Keratinocyte (primary cell): ENCODE results near the gene EME1. TPM values are rescaled to one million over a fixed set of nuclear protein-coding genes. Genes with fewer than 3 reads are reported as not detected.

Experiments used
- DNase-seq: peaks from one replicate; pipeline ENCODE4 v3.0.0-alpha.2; 2011; ENCODE audit warnings: low read depth, missing footprints, low spot score
- FAIRE-seq: peaks from 2 replicates; lab custom pipeline; 2011; peaks lifted over from hg19 to GRCh38; lab: Jason Lieb, UNC
- H2AFZ ChIP-seq: 2 replicates; pipeline ENCODE4 v1.6.0; 2012; ENCODE audit warnings: low read length, control low read depth, inconsistent platforms; ENCODE audit not compliant: control insufficient read depth
- H3K27ac ChIP-seq: 2 replicates; pipeline ENCODE4 v1.5.1; 2011; ENCODE audit warnings: low read length; ENCODE audit not compliant: control insufficient read depth, insufficient read depth
- H3K27me3 ChIP-seq: 3 replicates; pipeline ENCODE4 v1.6.0; 2011; ENCODE audit warnings: low read length; ENCODE audit not compliant: control insufficient read depth, insufficient read depth; ENCODE audit errors: extremely low read depth
- H3K36me3 ChIP-seq, 2 experiments: 2 replicates in 1 of 2; 3 replicates in 1 of 2; pipeline ENCODE4 v1.5.1; 2011; ENCODE audit warnings: low read length in 2 of 2, mild to moderate bottlenecking in 1 of 2; ENCODE audit not compliant: control insufficient read depth in 2 of 2, insufficient read depth in 2 of 2; ENCODE audit errors: extremely low read depth in 1 of 2
- H3K4me1 ChIP-seq: 3 replicates; pipeline ENCODE4 v1.5.1; 2011; ENCODE audit warnings: low read length; ENCODE audit not compliant: control insufficient read depth, insufficient read depth; ENCODE audit errors: extremely low read depth
- H3K4me2 ChIP-seq: 3 replicates; pipeline ENCODE4 v1.6.0; 2011; ENCODE audit warnings: low read depth, low read length; ENCODE audit not compliant: control insufficient read depth, insufficient read depth; ENCODE audit errors: extremely low read depth
- H3K4me3 ChIP-seq, 3 experiments: fragments of 200-600 bp in 1 of 3; sonication (generic) in 1 of 3; 2 replicates in 2 of 3; 3 replicates in 1 of 3; pipeline ENCODE4 v1.5.1; 2011 to 2016; ENCODE audit warnings: low read length in 3 of 3, mild to moderate bottlenecking in 3 of 3, control low read depth in 2 of 3, inconsistent platforms in 1 of 3, low read depth in 1 of 3, mixed read lengths in 1 of 3, mixed run types in 1 of 3, moderate library complexity in 1 of 3; ENCODE audit not compliant: control insufficient read depth in 2 of 3, insufficient read depth in 2 of 3; ENCODE audit errors: extremely low read depth in 1 of 3
- H3K79me2 ChIP-seq: 2 replicates; pipeline ENCODE4 v1.6.0; 2012; ENCODE audit warnings: low read length; ENCODE audit not compliant: control insufficient read depth, insufficient read depth
- H3K9ac ChIP-seq: 3 replicates; pipeline ENCODE4 v1.6.0; 2011; ENCODE audit warnings: low read length; ENCODE audit not compliant: control insufficient read depth, insufficient read depth; ENCODE audit errors: extremely low read depth
- H3K9me1 ChIP-seq: 3 replicates; pipeline ENCODE4 v1.6.0; 2011; ENCODE audit warnings: low read length; ENCODE audit not compliant: control insufficient read depth, insufficient read depth; ENCODE audit errors: extremely low read depth
- H3K9me3 ChIP-seq: 2 replicates; pipeline ENCODE4 v1.5.1; 2012; ENCODE audit warnings: low read depth, low read length; ENCODE audit not compliant: control insufficient read depth
- H4K20me1 ChIP-seq: 3 replicates; pipeline ENCODE4 v1.6.0; 2011; ENCODE audit warnings: low read length; ENCODE audit not compliant: control insufficient read depth, insufficient read depth; ENCODE audit errors: extremely low read depth
- EZH2 ChIP-seq: IDR thresholded peaks from one replicate; pipeline ENCODE4 v1.6.1; 2012; ENCODE audit warnings: inconsistent platforms, mild to moderate bottlenecking, low read length, moderate library complexity
- dilution Hi-C: fragments of 300-500 bp; cut with MboI; formaldehyde crosslinking; loops from one replicate; pipeline ENCODE4 v1.7.0; 2020; ENCODE audit warnings: low sequenced_read_pairs; ENCODE audit not compliant: extremely low pct_ligation_motif_present
- polyA plus RNA-seq, 5 experiments: library from polyadenylated mRNA; depleted of rRNA in 3 of 5; stranded (reverse) in 3 of 5; stranded (forward) in 1 of 5; unstranded in 1 of 5; fragments of >200 nt; gene quantifications; 1 replicate in 1 of 5; 2 replicates in 3 of 5; 3 replicates in 1 of 5; pipeline versions ENCODE4 v1.2.1 to v1.2.3, GENCODE V29; 2011 to 2012; ENCODE audit warnings: missing spikeins in 2 of 5, low read depth in 1 of 5, low replicate concordance in 1 of 5
- TF ChIP-seq, protein P1 (sequence below), 3 experiments: IDR thresholded peaks in 1 of 3; conservative IDR thresholded peaks in 1 of 3; optimal IDR thresholded peaks in 1 of 3; 2 replicates in 2 of 3; 3 replicates in 1 of 3; pipeline versions ENCODE3 to v1.5.1; 2011; ENCODE audit warnings: low read length in 3 of 3, mild to moderate bottlenecking in 3 of 3, moderate library complexity in 2 of 3, control low read depth in 1 of 3, inconsistent platforms in 1 of 3; ENCODE audit not compliant: insufficient read depth in 2 of 3; ENCODE audit errors: extremely low read depth in 1 of 3

Gene EME1
- polyA plus RNA-seq, 1 donor (not counting 4 experiments of a cell fraction or from before 2014, with no cell fraction given): 4.7 TPM

- dilution Hi-C loops: no loop called here
- Histone ChIP-seq H3K27me3 (no peaks in the 10 kb centered on the region), H3K79me2 (peaks cover 41% of the 10 kb centered on the region)
Observed at GRCh38 chr17:50386510-50386909, 13.5 kb downstream of the EME1 start.

DNA sequence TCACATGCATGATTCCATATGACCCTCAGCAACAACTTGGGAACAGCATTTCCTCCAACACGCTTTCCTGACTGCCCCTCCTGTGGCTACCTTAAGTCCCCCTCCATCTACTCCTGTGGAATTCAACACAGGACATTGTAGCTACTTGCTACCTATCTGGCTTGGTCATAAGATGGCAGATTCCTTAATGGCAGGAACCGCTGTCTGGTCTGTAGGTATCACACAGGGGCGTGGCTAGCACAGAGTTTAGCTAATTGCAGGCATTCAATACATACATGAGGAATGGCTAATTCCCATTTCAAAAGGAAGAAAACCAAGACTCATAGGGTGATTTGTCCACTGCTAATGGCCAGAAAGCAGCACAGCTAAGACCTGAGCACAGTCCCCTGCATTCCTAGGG is 15.7 kb downstream of the EME1 start:
- no peak for TF ChIP-seq EZH2
- TF ChIP-seq, protein P1, sequence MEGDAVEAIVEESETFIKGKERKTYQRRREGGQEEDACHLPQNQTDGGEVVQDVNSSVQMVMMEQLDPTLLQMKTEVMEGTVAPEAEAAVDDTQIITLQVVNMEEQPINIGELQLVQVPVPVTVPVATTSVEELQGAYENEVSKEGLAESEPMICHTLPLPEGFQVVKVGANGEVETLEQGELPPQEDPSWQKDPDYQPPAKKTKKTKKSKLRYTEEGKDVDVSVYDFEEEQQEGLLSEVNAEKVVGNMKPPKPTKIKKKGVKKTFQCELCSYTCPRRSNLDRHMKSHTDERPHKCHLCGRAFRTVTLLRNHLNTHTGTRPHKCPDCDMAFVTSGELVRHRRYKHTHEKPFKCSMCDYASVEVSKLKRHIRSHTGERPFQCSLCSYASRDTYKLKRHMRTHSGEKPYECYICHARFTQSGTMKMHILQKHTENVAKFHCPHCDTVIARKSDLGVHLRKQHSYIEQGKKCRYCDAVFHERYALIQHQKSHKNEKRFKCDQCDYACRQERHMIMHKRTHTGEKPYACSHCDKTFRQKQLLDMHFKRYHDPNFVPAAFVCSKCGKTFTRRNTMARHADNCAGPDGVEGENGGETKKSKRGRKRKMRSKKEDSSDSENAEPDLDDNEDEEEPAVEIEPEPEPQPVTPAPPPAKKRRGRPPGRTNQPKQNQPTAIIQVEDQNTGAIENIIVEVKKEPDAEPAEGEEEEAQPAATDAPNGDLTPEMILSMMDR (optimal IDR thresholded peaks at IDR 0.05 in 1 of 3, IDR thresholded peaks at IDR 0.05 in 1 of 3, conservative IDR thresholded peaks at IDR 0.05 in 1 of 3; ENCODE audit: extremely low read depth in 1 of 3, insufficient read depth in 2 of 3, low read length in 3 of 3): no peak
- Histone ChIP-seq H3K9ac (no peak overlapping the region), H2AFZ (no peak overlapping the region), H3K27ac (no peak overlapping the region), H3K4me3 (no peak overlapping the region), H4K20me1 (peaks cover 7% of the 10 kb centered on the region), H3K4me1 (no peaks in the 10 kb centered on the region), H3K9me1 (no peaks in the 10 kb centered on the region), H3K9me3 (no peaks in the 10 kb centered on the region), H3K4me2 (no peak overlapping the region), H3K79me2 (peaks cover 58% of the 10 kb centered on the region), H3K36me3 (peaks cover 64 to 84% of the 10 kb centered on the region in 2 experiments), H3K27me3 (no peaks in the 10 kb centered on the region)
- no peak for DNase-seq
- FAIRE-seq: no peak
- dilution Hi-C loops: no loop called here

More at GRCh38 chr17:50386510-50386909, 13.5 kb downstream of the EME1 start:
- FAIRE-seq (no peak), DNase-seq (no peak)
- Histone ChIP-seq H3K9me3 (no peaks in the 10 kb centered on the region), H3K9me1 (no peaks in the 10 kb centered on the region), H3K9ac (no peak overlapping the region), H4K20me1 (peaks cover 3% of the 10 kb centered on the region), H3K27ac (no peak overlapping the region), H3K36me3 (peaks cover 62 to 74% of the 10 kb centered on the region in 2 experiments), H3K4me3 (no peak overlapping the region), H2AFZ (no peak overlapping the region), H3K4me1 (no peaks in the 10 kb centered on the region), H3K4me2 (no peak overlapping the region)
- TF ChIP-seq, protein P1 (optimal IDR thresholded peaks at IDR 0.05 in 1 of 3, IDR thresholded peaks at IDR 0.05 in 1 of 3, conservative IDR thresholded peaks at IDR 0.05 in 1 of 3; ENCODE audit: extremely low read depth in 1 of 3, insufficient read depth in 2 of 3, low read length in 3 of 3): no peak
- no peak for TF ChIP-seq EZH2
